Measurements from ENCODE around the gene MISP3. TPM values are rescaled to one million over a fixed set of nuclear protein-coding genes. Genes with fewer than 3 reads are reported as not detected.

MISP3 gene
- total RNA-seq, 4 donors from 2014 or later = 1.8 to 7.8 (median 7.2) TPM

GRCh38 chr19:14062558-14062855 lies 10.1 kb upstream of the MISP3 start:
- no peak for DNase-seq (ENCODE audit: low spot score in 2 of 2)
- TF ChIP-seq, protein P1, sequence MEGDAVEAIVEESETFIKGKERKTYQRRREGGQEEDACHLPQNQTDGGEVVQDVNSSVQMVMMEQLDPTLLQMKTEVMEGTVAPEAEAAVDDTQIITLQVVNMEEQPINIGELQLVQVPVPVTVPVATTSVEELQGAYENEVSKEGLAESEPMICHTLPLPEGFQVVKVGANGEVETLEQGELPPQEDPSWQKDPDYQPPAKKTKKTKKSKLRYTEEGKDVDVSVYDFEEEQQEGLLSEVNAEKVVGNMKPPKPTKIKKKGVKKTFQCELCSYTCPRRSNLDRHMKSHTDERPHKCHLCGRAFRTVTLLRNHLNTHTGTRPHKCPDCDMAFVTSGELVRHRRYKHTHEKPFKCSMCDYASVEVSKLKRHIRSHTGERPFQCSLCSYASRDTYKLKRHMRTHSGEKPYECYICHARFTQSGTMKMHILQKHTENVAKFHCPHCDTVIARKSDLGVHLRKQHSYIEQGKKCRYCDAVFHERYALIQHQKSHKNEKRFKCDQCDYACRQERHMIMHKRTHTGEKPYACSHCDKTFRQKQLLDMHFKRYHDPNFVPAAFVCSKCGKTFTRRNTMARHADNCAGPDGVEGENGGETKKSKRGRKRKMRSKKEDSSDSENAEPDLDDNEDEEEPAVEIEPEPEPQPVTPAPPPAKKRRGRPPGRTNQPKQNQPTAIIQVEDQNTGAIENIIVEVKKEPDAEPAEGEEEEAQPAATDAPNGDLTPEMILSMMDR (IDR thresholded peaks at IDR 0.05) = no peak
- no peak for TF ChIP-seq EP300 (IDR thresholded peaks at IDR 0.05)
- no peak for TF ChIP-seq POLR2A (IDR thresholded peaks at IDR 0.05)
- Histone ChIP-seq H3K27me3 (peaks cover 2 to 55% of the 10 kb centered on the region in 2 donors), H3K9me3 (no peaks in the 10 kb centered on the region), H3K36me3 (no peaks in the 10 kb centered on the region), H3K4me1 (peaks cover 0 to 15% (median 2%) of the 10 kb centered on the region in 4 donors), H3K4me3 (no peak overlapping the region), H3K27ac (no peak overlapping the region)
- WGBS, 2 donors = 85 to 88% methylated on average over 5 of the region's 5 CpGs

DNA sequence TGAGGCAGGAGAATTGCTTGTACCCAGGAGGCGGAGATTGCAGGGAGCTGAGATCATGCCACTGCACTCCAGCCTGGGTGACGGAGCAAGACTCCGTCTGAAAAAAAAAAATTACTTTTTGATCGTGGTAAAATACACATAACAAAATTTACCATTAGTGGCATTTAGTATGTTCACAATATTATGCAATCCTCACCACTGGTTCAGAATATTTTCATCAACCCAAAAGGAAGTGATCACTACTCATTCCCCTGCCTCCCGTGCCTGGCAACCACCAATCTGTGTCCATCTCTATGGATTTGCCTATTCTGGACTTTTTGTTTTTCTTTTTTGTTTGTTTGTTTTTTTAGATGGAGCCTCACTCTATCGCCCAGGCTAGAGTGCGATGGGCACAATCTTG lies 9.5 kb upstream of the MISP3 start:
- Histone ChIP-seq H3K27me3 (peaks cover 2 to 49% of the 10 kb centered on the region in 2 donors), H3K4me3 (no peak overlapping the region), H3K9me3 (no peaks in the 10 kb centered on the region), H3K27ac (no peak overlapping the region), H3K4me1 (peaks cover 0 to 9% (median 0%) of the 10 kb centered on the region in 4 donors), H3K36me3 (no peaks in the 10 kb centered on the region)
- 70 to 71% methylated on average over 7 of the region's 7 CpGs for WGBS, 2 donors
- DNase-seq (ENCODE audit: low spot score in 2 of 2) = no peak
- TF ChIP-seq EP300 (IDR thresholded peaks at IDR 0.05) (no peak), POLR2A (IDR thresholded peaks at IDR 0.05) (no peak)

GRCh38 chr19:14066134-14066533 lies 6.5 kb upstream of the MISP3 start:
- no peak for DNase-seq (ENCODE audit: low spot score in 2 of 2)

DNA sequence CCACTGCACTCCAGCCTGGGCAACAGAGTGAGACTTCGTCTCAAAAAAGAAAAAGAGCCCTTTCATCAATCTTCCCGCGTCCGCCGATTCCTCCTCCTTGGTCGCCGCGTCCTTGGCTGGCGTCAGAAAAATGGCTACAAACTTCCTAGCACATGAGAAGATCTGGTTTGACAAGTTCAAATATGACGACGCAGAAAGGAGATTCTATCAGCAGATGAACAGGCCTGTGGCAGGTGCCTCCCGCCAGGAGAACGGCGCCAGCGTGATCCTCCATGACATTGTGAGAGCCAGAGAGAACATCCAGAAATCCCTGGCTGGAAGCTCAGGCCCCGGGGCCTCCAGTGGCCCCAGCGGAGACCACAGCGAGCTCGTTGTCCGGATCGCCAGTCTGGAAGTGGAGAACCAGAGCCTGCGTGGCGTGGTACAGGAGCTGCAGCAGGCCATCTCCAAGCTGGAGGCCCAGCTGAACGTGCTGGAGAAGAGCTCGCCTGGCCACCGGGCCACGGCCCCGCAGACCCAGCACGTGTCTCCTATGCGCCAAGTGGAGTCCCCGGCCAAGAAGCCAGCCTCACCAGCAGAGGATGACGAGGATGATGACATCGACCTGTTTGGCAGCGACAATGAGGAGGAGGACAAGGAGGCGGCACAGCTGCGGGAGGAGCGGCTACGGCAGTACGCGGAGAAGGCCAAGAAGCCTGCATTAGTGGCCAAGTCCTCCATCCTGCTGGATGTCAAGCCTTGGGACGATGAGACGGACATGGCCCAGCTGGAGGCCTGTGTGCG lies 2.1 kb upstream of the MISP3 start:
- Histone ChIP-seq H3K4me1 (peaks cover 0 to 39% (median 19%) of the 10 kb centered on the region in 4 donors), H3K9me3 (no peaks in the 10 kb centered on the region), H3K4me3 (no peak overlapping the region), H3K27ac (no peak overlapping the region), H3K36me3 (no peaks in the 10 kb centered on the region), H3K27me3 (no peaks in the 10 kb centered on the region)
- no peak for DNase-seq (ENCODE audit: low spot score in 2 of 2)
- 93 to 95% methylated on average over 40 to 43 of the region's 43 CpGs for WGBS, 2 donors
- TF ChIP-seq POLR2A (IDR thresholded peaks at IDR 0.05) (no peak), EP300 (IDR thresholded peaks at IDR 0.05) (no peak)
- TF ChIP-seq, protein P1 (IDR thresholded peaks at IDR 0.05) = no peak

More at GRCh38 chr19:14066134-14066533, 6.5 kb upstream of the MISP3 start:
- WGBS, 2 donors = 66 to 67% methylated on average over 2 of the region's 2 CpGs
- no peaks in the 10 kb centered on the region for H3K36me3 ChIP-seq
- H3K4me1 ChIP-seq = no peaks in the 10 kb centered on the region
- H3K27ac ChIP-seq = no peak overlapping the region
- no peaks in the 10 kb centered on the region for H3K9me3 ChIP-seq
- no peak for TF ChIP-seq POLR2A (IDR thresholded peaks at IDR 0.05)
- no peak for TF ChIP-seq EP300 (IDR thresholded peaks at IDR 0.05)
- TF ChIP-seq, protein P1 (IDR thresholded peaks at IDR 0.05) = no peak
- H3K27me3 ChIP-seq = peaks cover 0 to 21% of the 10 kb centered on the region in 2 donors
- H3K4me3 ChIP-seq = no peak overlapping the region

DNA sequence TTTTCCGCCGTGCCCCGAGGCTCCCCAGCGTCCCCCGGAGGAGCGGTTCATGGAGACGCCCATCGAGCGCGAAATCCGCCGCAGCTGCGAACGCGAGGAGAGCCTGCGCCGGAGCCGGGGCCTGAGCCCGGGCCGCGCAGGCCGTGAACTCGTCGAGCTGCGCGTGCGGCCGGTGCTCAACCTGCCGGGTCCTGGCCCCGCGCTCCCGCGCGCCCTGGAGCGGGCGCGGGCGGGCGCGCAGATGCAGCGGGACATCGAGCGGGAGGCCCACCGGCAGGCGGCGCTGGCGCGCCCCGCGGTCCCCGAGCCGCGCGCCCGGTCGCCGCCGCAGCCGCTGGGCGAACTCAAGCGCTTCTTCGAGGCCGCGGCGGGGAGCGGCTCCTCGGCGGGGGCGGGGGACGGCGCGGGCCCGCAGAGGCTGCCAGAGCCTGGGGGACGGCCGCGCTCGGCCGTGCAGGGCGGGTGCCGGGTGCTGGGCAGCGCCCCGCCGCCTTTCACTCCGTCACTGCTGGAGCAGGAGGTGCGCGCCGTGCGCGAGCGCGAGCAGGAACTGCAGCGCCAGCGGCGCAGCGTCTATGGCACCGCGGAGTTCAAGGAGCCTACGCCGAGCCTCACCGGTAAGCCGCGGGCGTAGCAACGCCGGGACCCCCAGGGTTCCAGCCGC lies 807 bp downstream of the MISP3 start:
- 1 to 3% methylated on average over 14 to 92 of the region's 106 CpGs for WGBS, 2 donors
- Histone ChIP-seq H3K27ac (peak overlapping the region; percentile 78 to 96 (median 87)), H3K4me1 (peaks cover 0 to 44% (median 20%) of the 10 kb centered on the region in 4 donors), H3K4me3 (peak overlapping the region; percentile 55 to 89 (median 72)), H3K27me3 (no peaks in the 10 kb centered on the region), H3K9me3 (no peaks in the 10 kb centered on the region), H3K36me3 (no peaks in the 10 kb centered on the region)
- TF ChIP-seq, protein P1 (IDR thresholded peaks at IDR 0.05) = peak; percentile 30 to 99 (median 96)
- TF ChIP-seq POLR2A (IDR thresholded peaks at IDR 0.05) (peak; percentile 34 to 47), EP300 (IDR thresholded peaks at IDR 0.05) (peak in 1 of 2 donors; percentile 34)
- DNase-seq (ENCODE audit: low spot score in 2 of 2) = peak in 1 of 2 donors; percentile 39
